GM18909 (cell line): Measurements from ENCODE around the gene CD300LD.

ENCODE experiments used
- ATAC-seq: cut with Tn5 transposase; IDR thresholded peaks from one replicate; pipeline ENCODE4 v1.9.1; 2021; ENCODE audit warnings: mild to moderate bottlenecking; ENCODE audit not compliant: unreplicated experiment, poor library complexity

The CD300LD gene

GRCh38 chr17:74547264-74547663 lies 44.8 kb downstream of the CD300LD start:
- no peak for ATAC-seq

DNA sequence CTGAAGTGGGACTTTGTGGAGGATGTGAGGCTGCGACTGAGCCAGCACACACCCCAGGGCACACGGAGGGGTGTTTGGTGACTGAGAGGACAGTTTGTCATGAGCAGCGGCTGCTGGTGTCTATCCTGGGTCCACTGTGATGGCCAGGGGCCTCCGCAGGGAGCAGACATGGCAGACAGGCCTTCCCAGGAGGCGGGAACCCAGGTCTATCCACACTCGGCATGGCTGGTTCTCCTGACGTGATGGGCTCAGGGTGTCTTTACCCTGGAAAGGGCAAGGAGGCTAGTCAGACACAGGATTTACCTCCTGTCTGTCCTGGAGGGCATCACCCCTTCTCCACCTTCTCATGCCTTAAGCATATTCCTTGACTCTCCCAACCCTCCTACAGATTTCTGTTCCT lies 45.5 kb downstream of the CD300LD start:
- no peak for ATAC-seq

GRCh38 chr17:74545843-74546230 lies 46.2 kb downstream of the CD300LD start, which contains the start of gene CD300C:
Gene CD300C (minus strand): TSS chr17:74546115. CDS start chr17:74545782, 333 bp downstream.
- ATAC-seq = no peak

DNA sequence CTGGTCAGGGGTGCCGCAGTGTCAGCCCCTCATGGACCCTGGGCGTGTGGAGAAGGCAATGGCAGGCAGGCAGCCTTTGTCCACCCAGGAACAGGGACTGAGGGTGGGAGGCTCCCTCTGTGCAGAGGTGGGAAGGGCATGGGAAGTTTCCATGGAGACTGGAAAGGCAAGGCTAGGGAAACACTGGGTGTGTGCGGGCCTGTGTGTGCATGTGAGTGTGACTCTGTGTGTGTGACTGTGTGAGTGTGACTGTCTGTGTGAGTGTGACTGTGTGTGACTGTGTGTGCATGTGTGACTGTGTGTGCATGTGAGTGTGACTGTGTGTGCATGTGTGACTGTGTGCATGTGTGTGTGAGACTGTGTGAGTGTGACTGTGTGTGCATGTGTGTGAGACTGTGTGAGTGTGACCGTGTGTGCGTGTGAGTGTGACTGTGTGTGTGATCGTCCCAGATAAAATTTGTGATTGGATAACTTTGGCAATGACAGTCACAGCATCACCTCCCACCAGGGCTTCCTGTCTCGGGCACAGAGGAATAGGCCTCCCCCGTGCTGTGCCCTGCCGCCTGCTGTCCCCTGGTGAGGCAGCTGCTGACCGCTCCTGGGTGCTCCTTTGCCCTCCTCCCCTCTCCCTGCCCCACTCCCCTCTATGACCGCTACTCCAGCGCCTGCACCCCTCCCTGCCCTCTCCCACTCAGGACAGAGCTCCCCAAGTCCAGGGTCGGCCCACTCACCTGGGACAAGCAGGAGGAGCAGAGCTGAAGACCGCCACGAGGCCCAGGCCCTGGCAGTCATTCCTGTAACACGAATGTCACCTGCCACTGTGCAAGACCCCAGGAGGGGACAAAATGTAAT lies 46.9 kb downstream of the CD300LD start:
- ATAC-seq = no peak

DNA sequence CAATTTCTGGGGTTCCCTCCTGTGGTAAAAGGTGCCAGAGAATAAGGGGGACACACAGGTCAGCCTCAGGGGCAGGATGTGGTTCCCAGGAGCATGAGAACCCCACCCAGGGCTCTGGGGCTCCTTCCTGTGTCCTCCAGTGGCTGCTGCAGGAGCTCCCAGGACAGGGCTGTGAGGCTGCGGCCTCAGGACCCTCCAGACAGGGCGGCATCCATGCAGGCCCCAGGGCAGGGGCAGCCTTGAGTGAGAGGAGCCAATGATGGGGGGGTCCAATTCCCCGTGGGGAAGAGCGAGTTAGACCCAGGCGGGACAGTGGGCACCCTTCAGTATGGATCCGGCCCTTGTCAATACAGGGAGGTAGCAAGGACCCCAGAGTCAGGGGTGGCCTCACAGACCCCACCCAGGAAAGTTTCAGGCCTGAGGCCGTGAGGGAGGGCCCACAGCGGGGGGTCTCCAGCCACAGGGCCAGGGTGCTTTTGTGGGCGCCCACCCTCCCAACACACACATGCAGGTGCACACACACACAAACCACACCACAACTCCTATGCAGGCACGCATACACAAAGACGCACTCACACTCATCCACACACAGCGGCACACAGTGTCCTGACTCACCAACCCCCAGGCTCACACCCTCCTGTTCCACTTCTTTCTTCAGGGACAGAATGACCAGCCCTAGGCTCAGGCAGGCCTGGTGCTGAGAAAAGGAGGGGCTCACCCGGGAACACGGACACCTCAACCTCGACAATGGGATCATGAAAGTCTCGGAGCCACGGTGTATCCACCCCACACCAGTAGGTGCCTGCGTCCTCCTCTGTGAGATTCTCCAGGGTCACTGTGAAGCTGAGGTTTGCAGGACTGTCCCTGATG lies 48.0 kb downstream of the CD300LD start:
- ATAC-seq = no peak

DNA sequence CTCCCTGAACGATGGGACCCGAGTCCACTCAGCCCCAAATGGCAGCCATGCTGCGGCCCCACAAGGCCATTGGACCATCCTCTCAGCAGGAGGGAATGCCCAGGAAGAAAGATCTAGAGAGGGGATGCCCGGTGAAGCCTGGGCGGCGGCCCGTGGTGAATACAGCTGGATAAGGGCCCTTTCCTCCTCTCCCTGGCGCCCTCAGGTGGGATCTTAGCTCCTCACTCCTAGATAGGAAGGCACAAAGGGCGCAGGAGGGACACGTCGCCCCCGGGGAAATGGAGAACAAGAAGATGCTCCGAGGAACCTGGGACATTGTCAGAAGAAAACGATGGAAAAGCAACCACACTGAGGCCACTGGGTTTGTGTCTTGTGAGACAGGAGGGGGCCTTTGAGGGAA lies 48.7 kb downstream of the CD300LD start:
- no peak for ATAC-seq

- no peak for ATAC-seq
These were observed 49.2 kb downstream of the CD300LD start for GRCh38 chr17:74542727-74543383.

DNA sequence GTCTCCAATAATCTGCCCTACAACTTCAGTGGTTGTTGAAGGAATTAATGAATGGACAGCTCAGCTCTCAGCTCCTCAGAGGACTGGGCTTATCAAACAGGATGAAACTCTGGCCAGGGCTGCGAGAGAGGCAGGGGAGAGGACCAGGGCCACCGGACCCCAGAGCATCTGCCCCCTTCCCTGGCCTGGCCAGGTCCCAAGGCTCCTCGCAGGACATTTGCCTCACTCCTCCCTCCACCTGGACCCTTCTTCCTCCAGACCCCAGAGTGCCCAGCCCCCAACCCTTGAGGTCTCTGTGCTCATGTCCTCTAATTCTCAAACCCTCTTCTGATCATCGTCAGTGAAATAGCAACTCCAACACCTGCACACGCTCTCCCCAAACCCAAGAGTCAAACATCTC lies 49.9 kb downstream of the CD300LD start:
- no peak for ATAC-seq

- ATAC-seq = no peak
These were observed 50.6 kb downstream of the CD300LD start for GRCh38 chr17:74541176-74542111.

- ATAC-seq = no peak
These were observed 52.7 kb downstream of the CD300LD start for GRCh38 chr17:74539281-74539820.

- ATAC-seq = no peak
These were observed 55.2 kb downstream of the CD300LD start for GRCh38 chr17:74536890-74537289.

DNA sequence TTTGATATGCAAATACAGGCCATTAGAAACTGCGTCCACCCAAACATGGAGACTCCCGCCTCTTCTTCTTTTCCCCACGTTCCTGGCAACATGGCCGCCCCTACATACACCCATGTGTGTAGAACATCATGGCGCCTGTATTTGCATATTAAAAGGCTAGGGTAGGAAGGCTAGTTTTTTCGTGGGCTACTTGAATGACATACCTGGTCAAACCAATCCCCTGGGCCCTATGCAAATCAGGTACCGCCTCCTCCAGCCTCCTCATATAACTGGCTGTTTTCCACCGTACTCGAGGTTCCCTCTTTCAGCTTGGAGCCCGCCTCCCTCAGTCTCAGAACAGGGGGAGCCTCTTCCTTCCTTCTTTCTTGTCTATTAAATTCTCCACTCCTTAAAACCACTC lies 60.0 kb downstream of the CD300LD start:
- no peak for ATAC-seq

DNA sequence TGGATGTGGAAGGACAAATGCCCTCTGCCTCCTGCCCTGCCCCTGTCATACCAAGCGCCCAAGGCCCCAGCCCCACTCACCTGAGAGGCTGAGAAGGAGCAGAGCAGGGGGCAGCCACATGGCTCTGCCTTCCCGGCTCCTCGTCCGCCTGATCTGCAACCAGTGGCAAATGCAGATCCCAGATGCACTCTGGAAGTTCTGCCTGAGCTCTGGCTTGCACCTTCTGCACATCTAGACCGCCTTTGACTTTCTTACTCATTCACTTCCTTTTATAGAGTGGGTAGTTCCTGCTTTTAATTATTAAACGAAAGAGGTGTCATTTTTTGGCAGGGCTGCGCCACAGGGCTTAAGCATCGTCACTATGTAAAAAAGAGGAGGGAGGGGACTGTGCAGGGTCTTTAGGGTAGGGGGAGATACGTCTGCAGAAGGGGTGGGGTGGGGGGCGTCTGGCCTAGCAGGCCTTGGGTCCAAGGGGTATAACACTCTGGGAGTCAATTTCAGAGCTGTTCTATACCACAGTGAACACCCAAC lies 60.8 kb downstream of the CD300LD start, which contains the start of gene CD300LB:
TSS of gene CD300LB (minus strand) at position 245 of the 531 bp plus-strand sequence. CDS start at position 120, 125 bp downstream.
- no peak for ATAC-seq

DNA sequence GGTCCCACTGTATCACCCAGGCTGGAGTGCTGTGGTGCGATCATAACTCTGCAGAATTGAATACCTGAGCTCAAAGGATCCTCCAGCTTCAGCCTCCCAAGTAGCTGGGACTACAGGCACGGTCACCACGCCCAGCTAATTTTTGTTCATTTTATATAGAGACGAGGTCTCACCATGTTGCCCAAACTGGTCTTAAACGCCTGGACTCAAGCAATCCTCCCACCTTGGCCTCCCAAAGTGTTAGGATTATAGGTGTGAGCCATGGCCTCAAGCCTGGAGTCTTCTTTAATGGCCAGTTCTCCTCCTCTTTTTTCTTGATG lies 61.3 kb downstream of the CD300LD start:
- no peak for ATAC-seq
